IPS-11a (cell line): ENCODE results near the gene HYOU1.
"Not testable (repeated sequence)": the region's sequence is repeated elsewhere in the genome, so short reads cannot be mapped to it uniquely, and the experiment has no call there.

Source experiments
- H3K4me3 ChIP-seq: one replicate; pipeline ENCODE4 v1.5.1; 2013; ENCODE audit warnings: low read depth, low read length, control low read depth

HYOU1 gene, protein sequence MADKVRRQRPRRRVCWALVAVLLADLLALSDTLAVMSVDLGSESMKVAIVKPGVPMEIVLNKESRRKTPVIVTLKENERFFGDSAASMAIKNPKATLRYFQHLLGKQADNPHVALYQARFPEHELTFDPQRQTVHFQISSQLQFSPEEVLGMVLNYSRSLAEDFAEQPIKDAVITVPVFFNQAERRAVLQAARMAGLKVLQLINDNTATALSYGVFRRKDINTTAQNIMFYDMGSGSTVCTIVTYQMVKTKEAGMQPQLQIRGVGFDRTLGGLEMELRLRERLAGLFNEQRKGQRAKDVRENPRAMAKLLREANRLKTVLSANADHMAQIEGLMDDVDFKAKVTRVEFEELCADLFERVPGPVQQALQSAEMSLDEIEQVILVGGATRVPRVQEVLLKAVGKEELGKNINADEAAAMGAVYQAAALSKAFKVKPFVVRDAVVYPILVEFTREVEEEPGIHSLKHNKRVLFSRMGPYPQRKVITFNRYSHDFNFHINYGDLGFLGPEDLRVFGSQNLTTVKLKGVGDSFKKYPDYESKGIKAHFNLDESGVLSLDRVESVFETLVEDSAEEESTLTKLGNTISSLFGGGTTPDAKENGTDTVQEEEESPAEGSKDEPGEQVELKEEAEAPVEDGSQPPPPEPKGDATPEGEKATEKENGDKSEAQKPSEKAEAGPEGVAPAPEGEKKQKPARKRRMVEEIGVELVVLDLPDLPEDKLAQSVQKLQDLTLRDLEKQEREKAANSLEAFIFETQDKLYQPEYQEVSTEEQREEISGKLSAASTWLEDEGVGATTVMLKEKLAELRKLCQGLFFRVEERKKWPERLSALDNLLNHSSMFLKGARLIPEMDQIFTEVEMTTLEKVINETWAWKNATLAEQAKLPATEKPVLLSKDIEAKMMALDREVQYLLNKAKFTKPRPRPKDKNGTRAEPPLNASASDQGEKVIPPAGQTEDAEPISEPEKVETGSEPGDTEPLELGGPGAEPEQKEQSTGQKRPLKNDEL

DNA sequence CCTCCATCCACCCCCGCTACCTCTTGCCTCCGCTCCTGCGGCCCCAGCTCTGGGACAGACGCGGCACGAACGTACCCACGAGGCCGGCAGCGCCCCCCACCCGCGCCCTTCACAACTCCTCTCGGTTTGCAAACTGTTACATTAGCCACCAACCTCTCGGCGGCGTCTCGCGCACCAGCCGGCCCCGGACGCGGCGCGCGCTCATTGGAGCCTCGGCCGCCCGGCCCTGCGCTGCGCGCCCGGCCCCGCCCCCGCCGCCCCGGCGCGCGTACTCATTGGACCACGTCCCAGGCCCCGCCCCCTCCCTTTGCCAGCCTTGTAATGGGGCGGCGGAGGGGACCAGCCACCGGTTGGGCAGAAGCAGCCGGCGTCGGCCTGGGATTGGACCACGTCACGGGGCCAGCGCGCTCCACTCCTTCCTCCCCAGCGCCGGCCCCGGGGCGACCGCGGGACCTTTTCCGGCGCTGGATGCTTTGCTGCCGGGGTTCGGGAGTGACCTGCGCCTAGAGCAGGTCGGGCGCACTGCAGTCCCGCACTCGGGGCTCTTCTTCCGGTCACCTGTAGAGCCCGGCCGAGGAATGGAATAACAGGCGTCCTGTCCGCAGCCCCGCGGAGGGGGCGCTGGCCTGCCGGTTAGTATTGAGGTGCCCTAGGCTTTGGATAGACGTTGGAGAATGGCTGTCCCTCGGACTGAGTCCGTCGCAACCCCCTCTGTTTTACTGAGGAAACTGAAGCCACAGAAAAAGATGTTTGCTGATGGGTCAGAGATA is at the start of gene HYOU1:
TSS of gene HYOU1 (minus strand) at position 206 of the 770 bp plus-strand sequence. CDS start 1,045 bp downstream, outside the sequence.
- H3K4me3 ChIP-seq = peak within 1 kb of the TSS; percentile 82

DNA sequence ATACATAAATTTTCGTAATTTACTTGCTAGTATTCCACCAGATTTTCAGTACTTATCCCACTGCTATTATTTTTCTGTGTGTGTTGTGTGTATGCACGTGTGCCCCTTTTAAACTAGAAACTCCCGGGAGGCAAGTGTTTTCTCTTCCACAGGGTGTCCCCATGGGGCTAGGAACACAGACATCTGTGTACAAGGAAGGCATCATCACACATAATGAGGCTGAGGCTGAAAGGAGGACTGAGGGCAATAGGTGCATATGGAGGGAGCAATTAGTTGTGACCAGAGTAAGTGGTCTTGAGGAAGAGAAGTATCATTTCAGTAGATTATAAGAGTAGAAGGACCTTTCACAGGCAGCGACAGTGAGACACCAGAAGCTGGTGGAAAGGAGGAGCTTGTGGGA is 46.8 kb upstream of the HYOU1 start:
- no peak overlapping the region for H3K4me3 ChIP-seq

DNA sequence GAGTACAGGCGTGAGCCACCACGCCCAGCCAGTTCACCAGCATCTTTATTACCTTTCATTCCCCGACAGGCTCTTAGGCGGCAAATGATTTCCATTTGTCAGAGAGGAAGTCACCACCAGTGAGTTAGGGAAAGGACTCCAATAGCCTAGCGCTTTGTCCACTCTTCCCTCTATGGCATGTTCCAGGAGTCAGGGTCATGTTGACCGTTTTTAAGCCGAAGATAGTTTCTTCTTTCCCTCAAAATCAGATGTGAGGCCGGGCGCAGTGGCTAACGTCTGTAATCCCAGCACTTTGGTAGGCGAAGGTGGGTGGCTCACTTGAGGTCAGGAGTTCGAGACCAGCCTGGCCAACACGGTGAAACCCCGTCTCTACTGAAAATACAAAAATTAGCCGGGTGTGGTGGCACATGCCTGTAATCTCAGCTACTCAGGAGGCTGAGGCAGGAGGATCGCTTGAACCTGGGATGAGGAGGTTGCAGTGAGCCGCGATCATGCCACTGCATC is 46.2 kb upstream of the HYOU1 start:
- H3K4me3 ChIP-seq = not testable (repeated sequence)

DNA sequence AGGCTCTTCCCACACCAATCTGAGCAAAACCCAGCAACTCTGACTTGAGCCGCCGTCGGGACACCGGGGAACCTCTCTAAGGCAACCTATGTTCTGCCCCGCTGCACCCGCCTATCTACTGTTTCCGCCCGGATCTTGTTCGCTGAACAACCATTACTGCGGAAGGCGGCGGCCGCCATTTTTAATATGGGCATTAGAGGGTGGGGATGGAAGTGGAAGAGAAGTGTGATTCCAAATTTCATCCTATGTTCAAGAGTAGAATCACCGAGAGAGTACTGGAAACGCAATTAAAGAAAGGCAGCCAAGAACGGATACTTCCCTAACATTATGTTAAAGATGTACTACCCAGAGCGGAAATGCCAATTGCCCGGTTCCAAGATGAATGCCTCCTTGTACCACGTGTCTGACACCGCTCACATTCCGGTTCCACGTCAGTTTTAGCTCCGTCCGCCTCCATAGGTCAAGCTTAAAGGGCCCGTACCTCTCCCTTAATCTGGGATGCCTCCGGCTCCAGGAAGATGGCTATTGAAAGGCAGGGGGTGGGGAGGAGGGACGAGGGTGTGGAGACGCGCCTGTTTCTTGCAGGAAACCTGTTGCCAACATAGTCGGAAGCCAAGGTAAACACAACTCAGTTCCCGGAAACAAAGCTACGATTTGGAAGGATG is 44.9 kb upstream of the HYOU1 start, which contains the start of gene DPAGT1:
TSS of gene DPAGT1 (minus strand) at position 95 of the 665 bp plus-strand sequence. CDS start 198 bp downstream, outside the sequence.
- peak within 1 kb of the TSS; percentile 94 for H3K4me3 ChIP-seq

DNA sequence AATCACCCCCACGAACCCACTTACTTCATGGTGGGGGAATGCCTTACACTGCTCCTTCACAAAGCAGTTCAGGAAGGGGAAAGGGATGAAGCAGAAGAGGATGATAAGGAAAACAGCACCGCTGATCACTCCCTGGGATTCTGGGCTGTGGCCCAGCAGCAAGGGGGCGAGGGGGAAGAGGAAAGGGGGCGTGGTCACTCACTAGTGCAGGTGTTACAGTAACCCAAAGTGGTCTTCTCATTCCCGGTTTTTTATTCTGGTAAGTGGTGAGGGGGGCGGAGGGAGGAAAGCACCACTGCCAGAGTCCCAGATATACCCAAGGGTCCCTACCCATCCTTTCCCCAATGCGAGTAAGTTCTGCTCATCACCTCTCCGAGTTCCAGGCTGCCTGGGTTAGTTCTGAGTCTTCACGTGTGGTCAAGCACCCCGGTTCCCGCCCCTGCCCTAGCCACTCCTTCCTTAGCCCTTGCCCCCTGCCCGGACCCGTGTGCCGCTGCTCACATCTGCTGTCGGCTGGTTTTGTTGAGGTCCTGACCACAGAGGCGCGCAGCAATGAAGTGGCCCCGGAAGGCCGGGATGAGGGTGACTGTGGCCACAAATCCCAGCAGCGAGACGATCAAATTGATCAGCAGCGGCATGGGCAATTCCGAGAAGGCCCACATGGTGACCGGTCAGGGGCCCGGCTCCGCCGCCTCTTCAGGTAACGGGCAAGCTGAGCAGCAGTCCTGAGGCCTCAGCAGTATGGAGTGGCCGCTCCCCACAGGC is 44.2 kb upstream of the HYOU1 start:
- peak overlapping the region; percentile 94 for H3K4me3 ChIP-seq

DNA sequence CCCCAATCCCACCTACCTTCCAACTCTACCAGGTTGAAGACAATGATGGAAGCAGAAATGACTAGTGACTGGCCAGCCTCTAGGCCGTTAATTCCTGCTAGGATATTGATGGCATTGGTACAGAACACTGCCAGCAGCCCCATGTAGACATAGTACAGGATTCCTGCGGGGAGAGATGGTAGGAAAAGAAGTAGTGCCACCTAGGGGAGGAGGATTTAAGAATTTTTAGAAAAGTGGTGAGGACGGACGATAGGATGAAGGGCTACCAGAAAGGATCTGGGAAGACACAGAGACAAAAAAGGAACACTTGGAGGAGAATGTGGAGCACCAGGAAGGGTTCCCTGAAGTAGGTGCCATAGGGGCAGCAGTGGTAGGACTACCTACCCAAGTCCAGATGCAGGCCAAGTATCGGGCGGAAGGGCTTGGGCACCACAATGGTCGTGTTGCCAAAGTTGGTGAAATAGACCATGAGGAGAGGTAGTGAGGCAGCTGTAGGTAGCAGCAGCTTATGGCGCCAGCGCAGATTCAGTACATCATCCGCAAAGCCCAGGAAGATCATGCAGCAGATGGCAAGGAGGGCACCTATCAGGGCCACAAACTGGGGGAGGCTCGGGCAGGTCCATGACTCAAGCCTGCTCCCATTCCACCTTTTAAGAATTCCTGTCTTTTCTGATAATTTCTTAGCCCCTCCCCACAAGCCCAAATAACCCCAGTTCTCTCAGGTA is 43.4 kb upstream of the HYOU1 start:
- peak overlapping the region; percentile 94 for H3K4me3 ChIP-seq

DNA sequence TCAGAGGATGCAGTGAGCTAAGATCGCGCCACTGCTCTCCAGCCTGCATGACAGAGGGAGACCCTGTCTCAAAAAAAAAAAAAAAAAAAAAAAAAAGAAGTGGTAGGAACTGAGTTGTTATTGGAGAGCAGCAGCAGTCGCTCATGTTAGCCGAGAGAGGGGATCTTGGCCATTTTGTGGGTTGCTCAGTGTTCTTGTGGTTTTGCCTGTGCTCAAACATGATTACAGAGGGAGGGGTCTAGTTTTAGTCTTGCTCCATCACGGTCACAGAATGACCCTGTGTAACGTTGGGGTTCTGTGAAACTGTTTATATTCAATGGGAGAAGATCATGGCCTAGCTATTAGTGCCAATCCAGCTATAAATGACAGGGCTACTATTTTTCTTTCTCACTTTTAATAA is 42.7 kb upstream of the HYOU1 start:
- H3K4me3 ChIP-seq = no peak overlapping the region

DNA sequence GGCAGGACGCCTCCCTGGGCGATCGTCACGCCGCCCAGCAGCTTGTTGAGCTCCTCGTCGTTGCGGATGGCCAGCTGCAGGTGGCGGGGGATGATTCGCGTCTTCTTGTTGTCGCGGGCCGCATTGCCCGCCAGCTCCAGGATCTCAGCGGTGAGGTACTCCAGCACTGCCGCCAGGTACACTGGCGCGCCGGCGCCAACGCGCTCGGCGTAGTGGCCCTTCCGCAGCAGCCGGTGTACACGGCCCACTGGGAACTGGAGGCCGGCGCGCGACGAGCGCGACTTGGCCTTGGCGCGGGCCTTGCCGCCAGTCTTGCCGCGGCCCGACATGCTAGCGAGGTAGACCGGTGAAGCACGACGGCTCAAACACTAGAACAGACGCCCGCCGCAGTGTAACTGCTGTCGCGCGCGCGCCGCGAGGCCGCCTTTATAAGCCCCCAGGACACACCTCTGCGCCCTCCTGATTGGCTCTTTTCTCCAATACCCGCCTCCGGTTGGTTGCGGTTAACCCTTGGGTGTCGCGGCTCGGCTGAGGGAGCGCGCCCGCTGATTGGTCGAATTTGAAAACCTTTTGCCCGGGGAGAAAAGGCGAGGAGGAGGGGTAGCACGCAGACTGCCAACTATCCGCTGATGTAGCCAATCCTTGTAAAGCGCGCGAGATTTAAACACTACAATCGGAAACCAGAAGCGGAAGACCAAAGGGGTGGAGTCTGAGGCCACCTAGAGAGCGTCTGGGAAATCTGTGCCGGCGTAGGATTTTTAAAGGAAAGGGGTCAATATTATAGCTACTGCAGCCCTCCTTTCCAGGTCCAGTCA is 38.3 kb upstream of the HYOU1 start:
- H3K4me3 ChIP-seq = peak overlapping the region; percentile 83

DNA sequence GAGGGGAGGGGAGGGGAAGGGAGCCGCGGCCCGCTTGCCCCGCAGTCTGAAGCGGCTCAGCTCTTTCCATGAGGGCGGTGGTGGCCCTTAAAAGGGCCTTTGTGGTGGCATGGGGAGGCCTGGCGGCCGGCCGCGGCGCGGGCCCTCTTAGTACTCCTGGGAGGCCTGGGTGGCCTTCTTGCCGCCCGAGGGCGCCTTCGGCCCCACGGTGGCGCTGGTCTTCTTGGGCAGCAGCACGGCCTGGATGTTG is 37.7 kb upstream of the HYOU1 start:
- peak overlapping the region; percentile 83 for H3K4me3 ChIP-seq

DNA sequence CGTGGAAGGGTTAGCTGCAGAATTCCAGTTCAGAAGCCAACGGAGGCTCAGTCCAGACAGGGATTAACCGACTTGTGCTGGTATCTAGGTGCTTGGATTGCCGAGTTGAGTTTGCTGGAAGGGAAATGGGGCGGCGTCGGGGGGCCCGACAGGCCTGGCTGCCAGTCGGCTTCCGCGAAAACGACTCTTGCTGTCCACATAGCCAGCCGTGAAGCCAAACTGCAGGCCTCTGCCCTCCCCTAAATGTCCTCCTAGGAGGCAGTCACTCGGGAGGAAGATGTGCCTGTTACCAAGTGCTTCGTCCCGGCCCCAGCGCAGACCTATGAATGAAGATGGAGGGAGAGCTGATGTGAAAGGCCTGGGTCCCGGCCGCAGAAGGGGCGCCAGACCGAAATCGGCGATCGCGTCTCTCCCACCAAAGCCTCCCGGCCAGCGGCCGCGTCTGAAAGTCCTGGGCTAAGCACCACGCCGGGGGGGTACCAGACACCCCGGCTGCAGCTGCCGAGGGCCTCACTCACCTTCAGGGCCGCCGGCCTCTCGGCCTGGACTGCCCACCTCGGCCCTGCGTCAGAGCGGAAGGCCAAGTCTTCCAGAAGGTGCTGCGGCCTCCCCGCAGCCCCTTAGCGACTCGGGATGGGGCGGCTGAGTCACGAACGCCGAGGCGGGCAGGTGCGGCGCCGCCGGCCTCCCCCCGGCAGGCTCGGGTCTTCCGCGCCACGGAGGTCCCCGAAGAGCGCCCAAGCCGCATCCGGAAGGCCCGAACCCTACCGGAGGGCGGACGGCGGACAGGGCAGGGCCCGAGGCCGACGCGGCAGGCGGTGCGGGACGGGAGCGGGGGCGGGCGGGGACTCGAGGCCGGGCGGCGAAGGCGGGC is 37.2 kb upstream of the HYOU1 start:
- peak overlapping the region; percentile 83 for H3K4me3 ChIP-seq

DNA sequence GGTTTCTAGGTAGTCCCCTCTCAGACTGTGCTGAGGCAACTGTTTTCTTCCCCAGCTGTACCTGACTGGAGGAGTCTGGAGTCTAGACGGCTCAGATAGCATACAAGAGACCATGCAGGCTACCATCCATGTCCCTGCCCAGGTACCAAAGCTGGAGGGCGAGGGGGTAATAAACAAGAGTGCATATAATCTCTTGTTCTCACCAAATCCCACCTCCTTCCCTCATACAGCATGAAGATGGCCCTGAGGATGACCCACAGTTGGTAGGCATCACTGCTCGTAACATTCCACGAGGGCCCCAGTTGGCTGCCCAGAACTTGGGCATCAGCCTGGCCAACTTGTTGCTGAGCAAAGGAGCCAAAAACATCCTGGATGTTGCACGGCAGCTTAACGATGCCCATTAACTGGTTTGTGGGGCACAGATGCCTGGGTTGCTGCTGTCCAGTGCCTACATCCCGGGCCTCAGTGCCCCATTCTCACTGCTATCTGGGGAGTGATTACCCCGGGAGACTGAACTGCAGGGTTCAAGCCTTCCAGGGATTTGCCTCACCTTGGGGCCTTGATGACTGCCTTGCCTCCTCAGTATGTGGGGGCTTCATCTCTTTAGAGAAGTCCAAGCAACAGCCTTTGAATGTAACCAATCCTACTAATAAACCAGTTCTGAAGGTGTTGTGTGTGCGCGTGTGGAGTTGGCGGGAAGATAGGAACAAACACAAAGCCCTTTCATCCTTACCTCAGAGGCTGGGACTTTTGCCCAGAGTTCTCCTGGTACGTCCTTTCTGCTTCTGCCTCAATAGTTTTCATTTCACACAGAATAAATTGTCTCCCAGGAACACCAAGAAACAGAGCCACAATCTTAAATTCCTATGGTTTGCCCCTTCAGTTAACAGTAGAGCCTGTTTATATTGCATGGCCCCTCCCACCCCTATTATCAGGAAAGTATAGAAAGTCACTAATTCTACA is 36.2 kb upstream of the HYOU1 start:
- peak overlapping the region; percentile 83 for H3K4me3 ChIP-seq

DNA sequence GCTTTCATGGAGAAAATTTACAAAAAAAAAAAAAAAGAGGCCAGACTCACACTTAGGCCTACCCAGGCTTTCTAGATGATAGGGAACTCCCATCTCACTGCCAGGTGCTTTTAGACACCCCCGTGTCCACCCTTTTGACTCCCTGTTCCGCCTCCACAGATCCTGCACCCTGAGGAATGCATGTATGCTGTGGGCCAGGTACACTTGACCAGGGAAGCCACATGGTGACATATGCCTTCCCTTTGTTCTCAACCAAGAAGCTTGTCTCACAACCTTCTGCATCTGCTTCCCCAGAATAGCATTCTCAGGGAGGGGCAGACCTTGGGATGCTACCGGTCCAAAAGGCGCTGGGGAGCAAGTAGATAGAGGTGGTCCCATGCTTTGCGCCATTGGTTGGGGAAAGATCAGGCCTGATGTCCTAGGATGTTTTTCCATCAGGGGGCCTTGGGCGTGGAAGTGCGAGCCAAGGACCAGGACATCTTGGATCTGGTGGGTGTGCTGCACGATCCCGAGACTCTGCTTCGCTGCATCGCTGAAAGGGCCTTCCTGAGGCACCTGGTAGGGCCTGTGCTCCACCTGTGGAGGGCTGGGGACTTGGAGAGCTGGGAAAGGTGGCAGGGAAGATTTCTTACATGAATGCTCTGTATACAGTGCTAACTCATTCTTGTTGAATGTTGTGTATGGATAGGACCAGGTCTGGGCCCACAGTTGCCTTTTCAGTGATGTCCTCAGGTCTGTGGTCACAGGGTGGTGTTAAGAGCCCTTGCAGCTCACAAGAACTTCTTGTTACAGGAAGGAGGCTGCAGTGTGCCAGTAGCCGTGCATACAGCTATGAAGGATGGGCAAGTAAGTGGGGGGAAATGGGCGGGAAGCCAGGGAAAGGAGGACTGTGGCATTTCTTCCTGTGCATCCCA is 35.2 kb upstream of the HYOU1 start:
- H3K4me3 ChIP-seq = no peak overlapping the region

DNA sequence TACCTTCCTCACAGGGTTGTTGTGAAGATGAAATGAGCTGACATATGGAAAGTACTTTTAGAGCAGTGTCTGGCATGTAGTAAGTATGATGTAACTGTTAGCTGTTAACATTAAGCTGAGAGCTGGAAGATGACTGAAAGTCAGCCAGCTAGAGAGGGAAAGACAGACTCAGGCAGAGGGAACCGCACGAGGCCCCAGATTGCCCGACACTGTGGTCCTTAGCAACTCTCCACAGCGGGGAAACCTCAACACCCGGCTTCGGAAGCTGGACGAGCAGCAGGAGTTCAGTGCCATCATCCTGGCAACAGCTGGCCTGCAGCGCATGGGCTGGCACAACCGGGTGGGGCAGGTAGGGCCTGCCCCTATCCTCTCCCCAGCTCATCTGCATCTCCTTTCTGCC is 34.2 kb upstream of the HYOU1 start:
- no peak overlapping the region for H3K4me3 ChIP-seq

DNA sequence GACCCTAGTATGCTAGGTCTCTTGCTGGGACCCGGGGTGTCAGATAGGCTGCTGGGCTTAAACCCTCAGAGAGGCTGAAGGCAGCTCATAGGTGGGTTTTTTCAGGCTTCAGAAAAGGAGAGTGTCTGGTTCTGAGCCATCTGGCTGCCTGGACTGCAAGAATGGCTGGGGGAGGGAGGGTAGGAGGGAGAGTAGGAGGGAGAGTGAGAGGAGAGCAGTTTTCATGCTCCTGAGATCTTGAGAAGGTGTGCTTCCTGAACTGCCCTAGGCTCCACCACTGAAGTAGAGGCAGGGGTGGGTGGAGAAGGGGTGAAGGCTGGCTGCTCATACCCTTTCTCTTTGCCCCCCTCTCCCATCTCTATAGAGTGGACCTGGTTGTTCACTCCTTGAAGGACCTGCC is 32.3 kb upstream of the HYOU1 start:
- no peak overlapping the region for H3K4me3 ChIP-seq

DNA sequence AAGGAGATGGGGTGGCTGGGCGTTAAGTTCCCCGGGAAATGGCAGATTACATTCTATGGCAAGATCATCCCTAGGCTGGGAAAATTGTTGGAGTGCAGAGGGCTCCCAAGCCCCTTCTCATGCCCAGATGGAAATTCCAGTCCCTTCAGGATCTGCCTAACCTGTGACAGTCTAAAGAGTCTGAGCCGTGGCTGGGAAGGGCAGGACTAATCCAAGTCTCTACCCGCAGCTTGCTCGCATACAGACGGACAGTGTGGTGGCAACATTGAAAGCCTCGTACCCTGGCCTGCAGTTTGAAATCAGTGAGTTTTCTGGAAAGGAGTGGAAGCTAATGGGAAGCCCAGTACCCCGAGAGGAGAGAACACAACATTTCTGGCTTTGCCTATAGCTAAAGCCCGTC is 31.4 kb upstream of the HYOU1 start:
- no peak overlapping the region for H3K4me3 ChIP-seq
